ENCODE data around the gene PLXNA2.

Gene PLXNA2

DNA sequence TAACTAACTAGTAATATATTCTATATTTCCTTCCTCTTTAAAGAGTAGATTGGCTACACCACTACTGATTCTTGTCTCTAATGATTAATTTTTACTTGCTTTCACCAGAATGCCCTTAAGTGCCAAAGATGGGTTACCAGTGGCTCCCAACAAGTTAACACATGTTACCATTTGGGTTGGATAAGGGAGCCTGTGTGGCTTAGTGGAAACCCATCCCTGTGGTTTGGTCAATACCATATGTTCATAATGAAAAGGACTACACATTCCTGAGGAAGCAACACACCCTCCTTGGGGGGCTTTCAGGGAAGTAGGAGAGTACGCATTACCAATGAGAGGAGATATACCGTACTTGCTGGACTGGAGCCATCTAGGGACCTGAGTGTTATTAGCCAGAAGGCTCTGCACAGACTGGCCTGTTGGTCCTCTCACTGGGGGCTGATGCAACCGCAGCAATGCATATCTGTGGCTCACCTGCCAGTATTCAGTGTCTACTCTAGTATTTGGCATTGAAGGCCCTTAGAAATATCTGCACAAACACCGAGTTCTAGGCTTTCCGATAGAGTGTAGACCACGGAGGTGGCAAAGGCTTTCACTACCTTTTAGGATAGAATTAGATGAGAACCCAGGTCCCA, 29.3 kb upstream of the PLXNA2 start:
- TF ChIP-seq GATA2 (IDR thresholded peaks at IDR 0.05; ENCODE audit: low read depth, low read length) (no peak), GATA3 (IDR thresholded peaks at IDR 0.05; ENCODE audit: low read depth, low read length) (no peak)

DNA sequence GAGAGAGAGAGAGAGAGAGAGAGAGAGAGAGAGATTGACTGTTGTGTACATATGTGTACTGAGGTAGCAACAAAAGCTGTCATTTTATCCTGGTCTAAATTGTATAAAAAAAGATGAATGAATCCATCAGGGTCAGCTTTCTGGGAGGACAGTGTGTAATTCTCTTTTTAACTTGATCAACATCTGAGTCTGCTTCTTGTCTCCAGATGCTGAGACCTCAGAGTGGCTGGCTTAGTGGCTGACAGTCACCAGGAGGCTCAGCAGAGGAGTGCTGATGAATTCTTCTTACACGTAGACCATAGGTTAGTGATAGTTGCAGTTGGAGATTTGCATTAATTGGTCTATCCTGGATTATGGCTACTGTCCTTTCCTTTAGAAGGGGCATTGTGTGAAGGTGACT, 28.5 kb upstream of the PLXNA2 start:
- TF ChIP-seq GATA3 (IDR thresholded peaks at IDR 0.05; ENCODE audit: low read depth, low read length) = no peak

DNA sequence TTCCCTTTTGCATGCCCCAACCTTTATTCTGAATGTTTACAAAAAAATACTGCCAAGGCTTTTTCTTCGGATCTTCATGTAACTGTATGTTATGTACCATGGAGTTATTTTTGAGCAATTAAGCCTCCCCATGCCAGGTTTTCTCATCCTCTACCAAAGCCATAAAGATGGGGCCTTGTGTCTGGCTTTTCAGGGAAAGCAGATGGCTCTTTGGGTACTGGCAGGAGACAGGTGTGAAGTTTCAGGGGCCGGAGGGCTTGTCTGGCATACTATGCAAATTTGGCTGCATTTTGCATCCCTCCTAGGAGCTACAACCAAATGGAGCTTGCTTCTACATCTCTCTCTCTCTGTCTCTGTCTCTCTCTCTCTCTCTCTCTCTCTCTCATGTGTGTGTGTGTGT, 28.1 kb upstream of the PLXNA2 start:
- no peak for TF ChIP-seq GATA2 (IDR thresholded peaks at IDR 0.05; ENCODE audit: low read depth, low read length)
- no peak for TF ChIP-seq GATA3 (IDR thresholded peaks at IDR 0.05; ENCODE audit: low read depth, low read length)

DNA sequence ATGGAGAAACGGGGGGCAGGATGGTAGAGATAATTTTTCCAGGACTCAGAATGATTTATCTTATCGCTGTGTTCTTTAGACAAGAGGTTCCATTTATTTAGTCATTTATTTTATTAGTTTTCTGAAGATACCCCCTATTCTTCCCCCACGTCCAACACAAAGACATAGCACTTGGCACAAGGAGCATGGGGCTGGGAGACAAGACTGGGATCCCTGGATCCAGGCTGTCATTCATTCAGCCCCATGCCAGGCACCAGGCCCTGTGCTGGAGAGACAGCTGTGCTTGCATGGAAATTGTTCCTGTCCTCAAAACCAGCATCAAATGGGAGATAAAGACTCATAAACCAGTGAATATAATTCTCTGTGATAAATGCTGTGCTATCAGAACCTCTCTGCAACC, 27.1 kb upstream of the PLXNA2 start:
- TF ChIP-seq GATA3 (IDR thresholded peaks at IDR 0.05; ENCODE audit: low read depth, low read length) (no peak), GATA2 (IDR thresholded peaks at IDR 0.05; ENCODE audit: low read depth, low read length) (no peak)

DNA sequence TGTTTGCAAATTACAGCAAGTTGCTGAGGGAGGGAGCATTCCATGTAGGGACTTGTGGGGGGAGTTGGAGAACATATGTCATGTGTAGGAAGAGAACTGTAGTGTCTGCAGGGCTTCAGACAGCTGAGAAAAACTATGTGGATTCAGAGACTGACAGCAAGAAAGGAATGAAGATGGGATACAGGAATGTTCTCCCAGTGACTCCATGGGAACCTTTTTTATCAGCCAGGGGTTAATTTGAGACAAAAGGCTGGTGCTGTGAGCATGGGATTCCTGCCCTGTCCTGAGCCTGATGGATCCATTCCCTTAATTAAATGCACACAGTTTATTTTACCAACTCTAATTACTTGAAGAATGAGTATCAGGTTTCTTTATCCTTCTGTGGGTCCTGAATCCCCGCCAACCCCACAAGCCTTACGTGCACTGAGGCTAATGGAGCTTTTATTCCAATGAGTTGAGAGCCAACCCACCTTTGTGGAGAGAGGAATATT, 26.5 kb upstream of the PLXNA2 start:
- TF ChIP-seq GATA2 (IDR thresholded peaks at IDR 0.05; ENCODE audit: low read depth, low read length) = no peak

DNA sequence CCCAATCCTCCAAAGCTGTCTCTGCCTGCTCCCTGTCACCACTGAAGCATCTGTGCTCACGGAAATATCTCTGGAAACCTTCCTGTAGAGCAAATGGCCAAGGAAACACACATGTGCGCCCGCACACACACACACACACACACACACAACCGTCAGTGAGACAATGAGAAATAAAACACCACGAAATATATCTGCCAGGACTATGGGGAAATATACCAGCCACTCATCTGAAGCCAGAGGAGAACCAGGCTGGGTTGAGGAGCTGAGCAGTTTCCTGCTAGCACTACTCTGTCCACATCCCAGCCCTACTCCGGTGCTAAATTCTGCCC, 25.1 kb upstream of the PLXNA2 start:
- TF ChIP-seq GATA3 (IDR thresholded peaks at IDR 0.05; ENCODE audit: low read depth, low read length) = no peak
- no peak for TF ChIP-seq GATA2 (IDR thresholded peaks at IDR 0.05; ENCODE audit: low read depth, low read length)

DNA sequence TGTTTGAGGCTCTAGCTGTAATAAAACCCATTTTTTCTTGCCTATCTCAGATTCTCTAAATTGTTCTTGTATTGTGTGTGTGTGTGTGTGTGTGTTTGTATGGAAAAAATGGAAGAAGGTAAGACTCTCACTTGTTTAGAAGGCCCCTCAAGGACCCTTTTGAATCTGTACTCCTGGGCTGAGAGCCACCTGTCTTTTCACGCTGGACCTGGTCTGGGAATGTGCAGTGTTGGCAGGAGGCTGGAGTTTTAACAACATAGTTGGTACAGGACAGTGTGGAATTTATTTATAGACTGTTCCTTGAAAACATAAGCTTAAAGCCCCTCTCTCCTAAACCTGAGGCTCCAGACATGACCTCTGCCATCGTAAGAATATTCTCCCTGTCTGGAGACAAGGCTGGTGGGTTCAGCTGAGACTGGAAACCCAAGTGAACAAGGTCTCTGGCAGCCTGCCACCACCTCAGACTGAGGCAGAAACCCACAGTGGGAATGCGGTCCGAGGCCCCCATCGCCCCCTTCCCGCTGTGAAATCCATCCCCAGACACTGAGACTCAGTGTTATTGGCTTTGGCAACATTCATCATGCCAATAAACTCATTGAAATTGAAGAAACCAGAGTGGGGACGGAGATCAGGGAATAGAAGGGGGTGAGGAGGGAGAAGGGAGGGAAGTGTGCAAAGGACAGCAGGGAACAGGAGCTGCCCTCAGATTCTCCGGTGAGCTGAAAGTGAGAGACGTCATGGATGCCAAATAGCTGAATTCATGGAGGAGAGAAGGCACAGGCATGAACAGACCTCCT, 24.6 kb upstream of the PLXNA2 start:
- TF ChIP-seq GATA2 (IDR thresholded peaks at IDR 0.05; ENCODE audit: low read depth, low read length) (no peak), GATA3 (IDR thresholded peaks at IDR 0.05; ENCODE audit: low read depth, low read length) (no peak)

DNA sequence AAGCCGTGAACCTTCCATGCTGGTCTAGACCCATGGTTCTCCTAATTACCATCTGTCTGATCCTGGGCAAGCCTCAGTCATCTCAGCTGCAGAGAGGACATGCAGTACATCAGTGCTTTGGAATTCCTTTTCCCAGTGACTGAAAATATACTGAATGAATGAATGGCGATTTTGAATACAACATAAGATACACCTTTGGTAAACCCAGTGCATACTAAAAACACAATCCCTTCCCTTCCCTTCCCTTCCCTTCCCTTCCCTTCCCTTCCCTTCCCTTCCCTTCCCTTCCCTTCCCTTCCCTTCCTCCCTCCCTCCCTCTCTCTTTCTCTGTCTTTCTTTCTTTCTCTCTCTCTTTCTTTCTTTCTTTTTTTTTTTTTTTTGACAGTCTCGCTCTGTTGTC, 21.3 kb upstream of the PLXNA2 start:
- TF ChIP-seq GATA2 (IDR thresholded peaks at IDR 0.05; ENCODE audit: low read depth, low read length) (no peak), GATA3 (IDR thresholded peaks at IDR 0.05; ENCODE audit: low read depth, low read length) (no peak)

DNA sequence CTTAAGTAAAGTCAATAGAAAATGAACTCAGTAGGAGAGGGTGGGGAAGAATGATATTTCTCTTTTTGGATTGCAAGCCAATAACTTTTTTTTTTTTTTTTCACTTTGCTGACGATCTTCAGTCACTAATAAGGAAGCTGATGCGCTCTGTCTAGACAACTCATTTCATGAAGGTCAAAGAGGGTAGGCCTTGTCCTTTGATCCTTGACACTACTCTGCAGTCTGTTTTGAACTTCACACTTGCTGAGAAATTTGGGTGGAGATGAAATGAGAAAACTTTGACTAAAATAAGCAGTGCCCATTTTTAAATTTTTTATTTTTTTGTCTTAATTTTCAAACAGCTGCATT, 20.9 kb upstream of the PLXNA2 start:
- no peak for TF ChIP-seq GATA2 (IDR thresholded peaks at IDR 0.05; ENCODE audit: low read depth, low read length)
- no peak for TF ChIP-seq GATA3 (IDR thresholded peaks at IDR 0.05; ENCODE audit: low read depth, low read length)

DNA sequence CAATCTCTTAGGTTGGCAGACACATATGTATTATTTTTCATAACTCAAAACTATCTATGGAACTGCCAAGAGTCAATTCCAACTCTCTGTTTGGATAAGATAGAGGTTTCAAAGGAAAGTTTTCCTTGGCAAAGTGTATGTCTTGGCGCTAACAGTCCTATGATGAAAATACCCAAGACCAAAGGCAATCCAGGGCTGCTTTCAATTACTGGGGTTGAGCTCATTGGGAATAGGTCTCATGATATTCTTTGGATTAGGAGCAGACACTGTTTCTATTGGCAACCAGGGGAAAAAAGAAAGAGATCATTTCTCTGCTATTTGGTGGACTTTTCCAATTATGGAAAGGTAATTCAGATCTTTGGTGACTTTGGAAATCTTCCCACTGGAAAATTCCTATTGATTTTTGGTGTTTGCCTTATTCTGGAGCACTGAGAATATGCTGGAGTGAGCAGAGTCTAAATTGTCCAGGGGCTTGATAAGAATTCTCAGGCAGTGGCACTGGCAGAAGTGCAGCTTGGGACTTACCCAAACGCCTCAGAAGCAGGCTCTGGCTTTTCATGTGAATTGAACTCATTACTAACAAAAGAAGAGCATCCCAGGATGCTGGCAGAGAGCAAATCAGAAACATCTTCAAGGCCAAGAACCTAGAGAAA, 20.4 kb upstream of the PLXNA2 start:
- TF ChIP-seq GATA3 (IDR thresholded peaks at IDR 0.05; ENCODE audit: low read depth, low read length) = no peak
- TF ChIP-seq GATA2 (IDR thresholded peaks at IDR 0.05; ENCODE audit: low read depth, low read length) = no peak

DNA sequence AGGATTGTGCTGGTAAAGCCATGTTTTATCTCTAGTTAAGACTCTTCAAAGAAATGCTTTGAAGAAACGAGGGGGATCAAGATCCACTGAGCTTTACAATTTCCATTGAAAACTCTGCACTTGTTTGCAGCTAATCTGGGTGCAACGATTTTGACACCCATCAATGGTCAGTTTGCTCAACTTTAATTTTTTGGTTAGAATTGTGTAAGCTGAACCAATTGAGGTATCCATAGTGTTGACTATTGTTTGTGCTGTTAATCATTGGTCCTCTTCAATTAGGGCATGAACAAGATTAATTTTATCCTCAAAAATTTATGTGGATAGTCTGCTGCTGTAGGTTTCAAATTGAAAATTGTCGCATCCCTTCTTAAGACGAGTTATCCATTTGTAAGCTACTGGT, 17.7 kb upstream of the PLXNA2 start:
- TF ChIP-seq GATA3 (IDR thresholded peaks at IDR 0.05; ENCODE audit: low read depth, low read length) (no peak), GATA2 (IDR thresholded peaks at IDR 0.05; ENCODE audit: low read depth, low read length) (no peak)

DNA sequence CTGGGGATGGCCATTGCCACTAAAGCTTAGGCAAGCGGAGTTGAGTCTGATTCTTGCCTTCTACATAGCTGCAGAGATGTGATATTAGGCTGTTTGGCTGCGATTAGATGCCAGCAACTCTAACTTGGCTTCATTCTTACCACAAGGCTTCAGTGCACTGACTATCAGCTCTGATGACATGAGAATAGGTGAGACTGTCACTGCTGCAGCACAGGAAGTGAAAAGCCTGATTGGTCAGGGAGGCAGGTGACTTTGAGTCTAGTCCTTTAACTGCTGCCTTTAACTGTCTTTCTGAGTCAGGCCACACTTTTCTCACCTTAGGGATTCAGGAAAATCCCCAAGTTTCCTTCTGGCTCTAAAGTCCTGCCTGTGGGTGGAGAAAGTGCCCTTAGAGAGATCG, 14.1 kb upstream of the PLXNA2 start:
- no peak for TF ChIP-seq GATA2 (IDR thresholded peaks at IDR 0.05; ENCODE audit: low read depth, low read length)

DNA sequence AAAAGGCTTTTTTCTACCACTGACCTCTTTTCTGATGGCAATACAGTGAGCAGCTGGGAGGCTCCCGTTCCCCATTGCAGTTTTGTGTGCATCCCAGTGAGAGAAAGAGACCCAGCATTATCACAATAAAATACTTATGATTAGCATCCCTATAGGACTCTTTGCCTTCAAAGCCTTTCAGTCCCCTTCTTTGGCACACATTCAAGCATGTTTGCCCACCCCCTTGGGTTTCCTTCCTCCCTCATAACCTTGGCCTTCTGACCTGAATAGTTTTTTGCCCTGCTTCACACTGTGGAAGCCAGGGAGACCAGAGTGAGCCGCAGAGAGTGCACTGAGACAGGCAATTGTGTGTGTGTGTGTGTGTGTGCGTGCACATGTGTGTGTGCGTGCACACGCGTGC, 13.2 kb upstream of the PLXNA2 start:
- no peak for TF ChIP-seq GATA3 (IDR thresholded peaks at IDR 0.05; ENCODE audit: low read depth, low read length)
- TF ChIP-seq GATA2 (IDR thresholded peaks at IDR 0.05; ENCODE audit: low read depth, low read length) = no peak

DNA sequence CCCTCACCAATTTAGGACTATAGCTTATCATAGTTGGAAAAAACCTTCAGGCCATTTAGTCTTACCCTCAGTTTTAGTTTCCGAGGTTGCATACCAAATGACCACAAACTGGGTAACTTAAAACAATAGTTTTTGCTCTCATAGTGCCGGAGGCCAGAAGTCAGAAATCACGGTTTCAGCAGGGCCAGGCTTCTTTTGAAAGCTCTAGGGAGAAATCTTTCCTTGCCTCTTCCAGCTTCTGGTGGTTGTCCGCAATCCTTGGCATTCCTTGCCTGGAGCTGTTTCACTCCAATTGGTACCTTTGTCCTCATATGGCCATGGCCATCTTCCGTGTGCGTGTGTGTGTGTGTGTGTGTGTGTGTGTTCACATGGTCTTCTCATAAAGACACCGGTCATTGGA, 12.4 kb upstream of the PLXNA2 start:
- TF ChIP-seq GATA3 (IDR thresholded peaks at IDR 0.05; ENCODE audit: low read depth, low read length) (no peak), GATA2 (IDR thresholded peaks at IDR 0.05; ENCODE audit: low read depth, low read length) (no peak)

DNA sequence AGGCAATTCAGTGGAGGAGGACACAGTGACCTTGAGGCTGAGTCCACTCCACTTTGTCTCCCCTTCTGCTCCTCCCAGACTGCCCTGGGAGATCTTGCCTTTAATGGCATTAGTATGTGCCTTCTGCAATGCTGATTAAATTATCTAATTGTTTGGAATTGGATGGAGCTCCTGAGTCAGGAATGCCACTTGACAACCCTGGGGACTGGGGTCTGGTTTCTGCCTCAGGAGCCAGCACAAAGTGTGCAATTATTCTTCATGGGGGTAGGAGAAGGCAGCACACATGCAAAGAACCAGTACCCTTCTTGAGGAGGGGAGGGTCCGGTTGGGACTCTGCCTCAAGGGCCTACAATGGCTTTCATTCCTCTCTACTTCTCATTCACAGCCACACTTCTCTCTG, 11.9 kb upstream of the PLXNA2 start:
- TF ChIP-seq GATA3 (IDR thresholded peaks at IDR 0.05; ENCODE audit: low read depth, low read length) = no peak
- TF ChIP-seq GATA2 (IDR thresholded peaks at IDR 0.05; ENCODE audit: low read depth, low read length) = no peak
